GM23338 (cell line): ENCODE results near the gene NFIC.

ENCODE experiments used
- CREB1 ChIP-seq: fragments of 250-450 bp; sonication (Bioruptor Pico); IDR thresholded peaks from 2 replicates; pipeline ENCODE4 v1.5.0; 2020; ENCODE audit warnings: low read depth, mild to moderate bottlenecking, moderate library complexity
- CTCF ChIP-seq, 2 experiments: fragments of 200-600 bp in 1 of 2; sonication (generic) in 1 of 2; conservative IDR thresholded peaks; 2 replicates each; pipeline versions ENCODE4 v1.5.1 to v1.6.1; 2016 to 2017; ENCODE audit warnings: antibody characterized with exemption in 2 of 2, low read depth in 2 of 2, mild to moderate bottlenecking in 2 of 2, moderate library complexity in 1 of 2
- EZH2 ChIP-seq: fragments of 200-600 bp; sonication (generic); IDR thresholded peaks from one replicate; pipeline ENCODE4 v1.8.0; 2017; ENCODE audit warnings: antibody characterized with exemption, mild to moderate bottlenecking, low read depth; ENCODE audit not compliant: unreplicated experiment
- JUNB ChIP-seq: IDR thresholded peaks from one replicate; pipeline ENCODE4 v1.6.1; 2016; ENCODE audit warnings: antibody characterized with exemption; ENCODE audit not compliant: unreplicated experiment
- POLR2AphosphoS5 ChIP-seq: IDR thresholded peaks from 2 replicates; pipeline ENCODE4 v1.6.1; 2016; ENCODE audit warnings: antibody characterized with exemption, low read depth
- ZNF114 ChIP-seq: fragments of 250-450 bp; sonication (Bioruptor Pico); IDR thresholded peaks from 2 replicates; pipeline ENCODE4 v1.5.0; 2020; ENCODE audit warnings: mild to moderate bottlenecking, moderate library complexity

- TF ChIP-seq CTCF (conservative IDR thresholded peaks at IDR 0.05; ENCODE audit: low read depth in 2 of 2) (no peak), EZH2 (peak; percentile 32), POLR2AphosphoS5 (no peak), CREB1 (no peak), JUNB (no peak), ZNF114 (CRISPR knock-in tag) (no peak)
Measured at GRCh38 chr19:3365836-3366752, at the start of gene NFIC.
